GM19463 (cell line): ENCODE results near the gene ARHGAP24.
A peak's percentile ranks its signal among the peaks of the same experiment; 100 is the strongest.

Experiments used
- ATAC-seq: cut with Tn5 transposase; IDR thresholded peaks from one replicate; pipeline ENCODE4 v1.9.1; 2021; ENCODE audit warnings: mild to moderate bottlenecking, moderate library complexity; ENCODE audit not compliant: unreplicated experiment

Gene ARHGAP24

DNA sequence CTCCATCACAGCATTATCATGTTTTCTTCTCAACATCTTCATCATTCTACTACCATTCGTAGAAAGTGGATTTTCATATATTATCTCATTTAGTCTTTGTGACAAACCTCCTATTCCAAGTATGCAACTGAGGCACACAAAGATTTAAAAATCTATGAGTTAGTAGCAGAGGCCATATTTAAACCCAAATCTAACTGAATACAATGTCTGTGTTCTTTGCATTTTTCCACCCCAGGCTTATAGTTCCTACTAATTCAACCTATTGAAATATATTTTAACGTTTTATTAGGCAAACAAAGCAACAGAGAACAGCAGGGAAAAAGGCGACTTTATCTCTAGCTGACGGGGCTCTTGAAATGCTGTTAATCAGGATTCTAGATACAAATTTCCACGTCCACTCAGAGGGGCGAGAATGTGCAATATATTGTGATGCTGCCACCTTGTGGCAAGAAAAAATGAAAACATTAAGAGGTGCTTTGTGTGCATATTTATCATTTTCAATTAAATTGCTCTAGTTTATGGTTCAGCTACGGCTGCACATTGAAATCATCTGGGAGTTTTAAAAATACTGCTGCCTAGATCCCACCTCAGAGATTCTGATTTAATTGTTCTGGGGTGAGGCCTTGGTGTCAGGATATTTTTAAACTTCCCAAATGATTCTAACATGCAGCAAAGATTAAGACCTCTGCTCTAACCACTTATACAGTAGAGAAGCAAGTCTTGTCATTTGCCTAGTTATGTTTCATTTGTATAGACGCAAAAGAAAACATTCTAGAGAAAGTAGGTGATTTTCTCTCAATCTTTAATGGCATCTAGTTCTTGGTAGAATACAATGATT, 569.0 kb downstream of the ARHGAP24 start:
- peak; percentile 76 for ATAC-seq

DNA sequence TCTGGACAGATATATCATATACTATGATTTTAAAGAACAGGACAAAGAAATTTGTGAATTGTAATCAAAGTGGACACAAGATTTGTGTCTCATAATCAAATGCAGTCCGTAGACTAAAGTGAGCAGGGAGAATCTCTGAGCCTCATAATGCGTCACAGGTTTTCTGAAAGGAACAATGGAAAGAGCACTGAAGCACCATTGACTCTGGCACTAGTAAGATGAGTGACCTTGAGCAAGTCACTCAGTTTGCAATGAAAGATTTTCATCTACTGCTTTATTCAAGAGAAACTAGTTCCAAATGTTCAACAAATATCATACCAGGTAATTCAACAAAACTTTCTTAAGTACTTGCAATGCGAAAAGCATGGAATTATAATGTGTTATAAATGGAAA, 569.6 kb downstream of the ARHGAP24 start:
- no peak for ATAC-seq

DNA sequence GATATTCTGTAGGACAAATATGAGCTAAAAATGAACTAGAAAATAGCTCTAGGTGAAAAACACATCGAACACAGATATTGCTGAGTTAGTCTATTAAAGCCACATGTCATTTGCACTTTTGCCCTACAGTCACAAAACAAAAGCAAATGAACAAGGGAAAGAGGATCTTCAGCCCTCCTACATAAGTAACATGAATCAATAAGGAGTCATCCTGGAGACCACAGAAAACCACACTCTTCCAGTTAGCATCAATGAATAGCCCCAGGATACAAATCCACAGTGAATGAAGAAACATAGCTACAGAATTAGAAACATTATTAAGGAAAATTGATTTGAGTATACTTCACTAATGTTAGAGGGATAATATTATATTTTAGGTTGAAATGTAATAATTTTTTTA, 573.5 kb downstream of the ARHGAP24 start:
- ATAC-seq: no peak

- no peak for ATAC-seq
Measured at GRCh38 chr4:86050496-86050895, 575.5 kb downstream of the ARHGAP24 start.
